Activated T-cell treated with anti-CD3 and anti-CD28 coated beads, Interleukin-2, amount 50 U/mL, for 4 hours (primary cell): Measurements from ENCODE around the gene TRAF1. TPM values are rescaled to one million over a fixed set of nuclear protein-coding genes. Genes with fewer than 3 reads are reported as not detected.

Experiments
- ATAC-seq, 2 donors: fragments of 200-7000 bp; cut with Tn5 transposase; one replicate each; pipeline ENCODE4 v1.10.0; 2021
- DNase-seq: peaks from one replicate; pipeline ENCODE4 v3.0.0-alpha.2; 2020
- H3K27me3 Mint-ChIP-seq: one replicate; pipeline ENCODE4 v1.8.0; 2021; ENCODE audit warnings: low read depth, mixed read lengths
- H3K36me3 Mint-ChIP-seq: one replicate; pipeline ENCODE4 v1.8.0; 2022; ENCODE audit warnings: mixed read lengths; ENCODE audit not compliant: insufficient read depth
- H3K4me1 Mint-ChIP-seq: one replicate; pipeline ENCODE4 v1.8.0; 2021; ENCODE audit warnings: low read depth, mixed read lengths
- H3K4me3 Mint-ChIP-seq: one replicate; pipeline ENCODE4 v1.8.0; 2021; ENCODE audit warnings: mild to moderate bottlenecking, moderate library complexity, mixed read lengths
- H3K9me3 Mint-ChIP-seq: one replicate; pipeline ENCODE4 v1.8.0; 2021; ENCODE audit warnings: mixed read lengths
- total RNA-seq, 3 donors: library from RNA; stranded (reverse); gene quantifications; one replicate each; pipeline ENCODE4 v1.2.1, GENCODE V29; 2021

The TRAF1 gene
- total RNA-seq, 3 donors from 2014 or later, result 256 to 343 (median 265) TPM

DNA sequence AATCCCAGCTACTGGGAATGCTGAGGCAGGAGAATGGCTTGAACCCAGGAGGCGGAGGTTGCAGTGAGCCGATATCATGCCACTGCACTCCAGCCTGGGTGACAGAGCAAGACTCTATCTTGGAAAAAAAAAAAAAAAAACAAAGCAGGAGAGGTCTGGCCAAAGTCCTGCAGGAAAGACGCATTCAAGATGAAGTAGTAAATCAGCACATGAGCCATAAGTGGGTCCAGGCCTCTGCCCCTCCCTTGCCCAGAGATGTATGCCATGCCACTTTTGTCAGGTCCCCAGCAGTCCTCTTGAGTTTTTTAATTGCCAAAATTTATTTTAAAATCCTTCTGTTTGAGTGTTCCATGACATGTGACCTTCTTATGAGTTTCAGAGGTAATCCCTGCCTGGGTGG lies 41.1 kb downstream of the TRAF1 start:
- ATAC-seq (no peak), DNase-seq (no peak)
- Mint-ChIP-seq H3K9me3 (no peaks in the 10 kb centered on the region), H3K27me3 (no peaks in the 10 kb centered on the region), H3K36me3 (peaks cover 3% of the 10 kb centered on the region), H3K4me3 (no peak overlapping the region), H3K4me1 (peaks cover 66% of the 10 kb centered on the region)

GRCh38 chr9:120883608-120883996 lies 43.0 kb downstream of the TRAF1 start:
- ATAC-seq (no peak), DNase-seq (no peak)
- Mint-ChIP-seq H3K4me1 (peaks cover 66% of the 10 kb centered on the region), H3K4me3 (no peak overlapping the region), H3K9me3 (no peaks in the 10 kb centered on the region), H3K27me3 (no peaks in the 10 kb centered on the region), H3K36me3 (peaks cover 3% of the 10 kb centered on the region)

DNA sequence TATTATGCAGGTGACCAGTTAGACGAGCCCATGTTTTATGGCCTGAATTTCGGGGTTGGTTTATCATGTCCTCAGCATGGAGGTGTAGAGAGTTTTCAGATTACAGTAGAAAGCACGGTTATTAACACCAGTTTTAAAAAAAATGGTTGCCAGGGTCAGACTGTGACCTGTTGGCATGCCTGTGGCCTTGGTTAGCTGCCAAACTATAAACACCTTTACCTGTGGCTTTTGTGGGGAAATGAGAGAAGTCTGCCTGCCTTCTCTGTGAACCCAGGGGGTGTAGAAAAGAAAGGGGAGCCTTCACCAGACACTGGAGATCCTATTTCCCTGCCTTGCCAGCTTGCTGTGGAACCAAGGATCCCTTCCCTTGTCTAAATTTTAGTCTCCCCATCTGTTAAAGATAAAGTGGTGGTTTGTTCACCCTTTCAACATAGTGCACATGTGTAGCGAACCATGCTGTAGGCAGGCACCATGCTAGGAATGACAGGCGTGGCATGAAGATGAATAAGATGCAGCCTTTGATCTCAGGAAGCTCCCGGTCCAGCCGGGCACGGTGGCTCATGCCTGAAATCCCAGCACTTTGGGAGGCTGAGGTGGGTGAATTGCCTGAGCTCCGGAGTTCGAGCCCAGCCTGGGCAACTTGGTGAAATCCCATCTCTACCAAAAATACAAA lies 43.5 kb downstream of the TRAF1 start:
- DNase-seq (no peak), ATAC-seq (no peak)
- peaks cover 67% of the 10 kb centered on the region for H3K4me1 Mint-ChIP-seq
- H3K9me3 Mint-ChIP-seq, result no peaks in the 10 kb centered on the region
- no peak overlapping the region for H3K4me3 Mint-ChIP-seq
- H3K36me3 Mint-ChIP-seq, result peaks cover 3% of the 10 kb centered on the region
- H3K27me3 Mint-ChIP-seq, result no peaks in the 10 kb centered on the region

DNA sequence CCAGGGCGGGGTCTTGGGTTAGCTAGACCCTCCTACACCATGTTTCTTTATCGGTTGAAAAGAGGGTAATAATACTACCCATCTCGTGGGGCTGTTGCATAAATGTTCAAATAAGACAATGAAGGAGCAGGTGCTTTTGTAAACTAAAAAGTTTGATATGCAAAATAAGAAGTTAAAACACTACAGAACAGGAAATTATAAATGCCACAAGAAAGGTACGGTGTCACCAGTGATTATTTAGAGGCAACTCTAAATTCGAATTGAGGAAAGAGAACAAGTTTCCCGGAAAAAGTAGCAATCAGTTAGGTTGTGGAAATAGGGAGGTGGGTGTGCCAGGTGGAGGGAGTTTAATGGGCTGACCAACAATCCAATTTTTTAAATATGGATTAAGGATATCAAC lies 47.1 kb downstream of the TRAF1 start:
- no peak for ATAC-seq
- Mint-ChIP-seq H3K9me3 (no peaks in the 10 kb centered on the region), H3K4me3 (peak overlapping the region; percentile 94), H3K27me3 (no peaks in the 10 kb centered on the region), H3K4me1 (peaks cover 80% of the 10 kb centered on the region), H3K36me3 (peaks cover 7% of the 10 kb centered on the region)
- DNase-seq, result no peak

DNA sequence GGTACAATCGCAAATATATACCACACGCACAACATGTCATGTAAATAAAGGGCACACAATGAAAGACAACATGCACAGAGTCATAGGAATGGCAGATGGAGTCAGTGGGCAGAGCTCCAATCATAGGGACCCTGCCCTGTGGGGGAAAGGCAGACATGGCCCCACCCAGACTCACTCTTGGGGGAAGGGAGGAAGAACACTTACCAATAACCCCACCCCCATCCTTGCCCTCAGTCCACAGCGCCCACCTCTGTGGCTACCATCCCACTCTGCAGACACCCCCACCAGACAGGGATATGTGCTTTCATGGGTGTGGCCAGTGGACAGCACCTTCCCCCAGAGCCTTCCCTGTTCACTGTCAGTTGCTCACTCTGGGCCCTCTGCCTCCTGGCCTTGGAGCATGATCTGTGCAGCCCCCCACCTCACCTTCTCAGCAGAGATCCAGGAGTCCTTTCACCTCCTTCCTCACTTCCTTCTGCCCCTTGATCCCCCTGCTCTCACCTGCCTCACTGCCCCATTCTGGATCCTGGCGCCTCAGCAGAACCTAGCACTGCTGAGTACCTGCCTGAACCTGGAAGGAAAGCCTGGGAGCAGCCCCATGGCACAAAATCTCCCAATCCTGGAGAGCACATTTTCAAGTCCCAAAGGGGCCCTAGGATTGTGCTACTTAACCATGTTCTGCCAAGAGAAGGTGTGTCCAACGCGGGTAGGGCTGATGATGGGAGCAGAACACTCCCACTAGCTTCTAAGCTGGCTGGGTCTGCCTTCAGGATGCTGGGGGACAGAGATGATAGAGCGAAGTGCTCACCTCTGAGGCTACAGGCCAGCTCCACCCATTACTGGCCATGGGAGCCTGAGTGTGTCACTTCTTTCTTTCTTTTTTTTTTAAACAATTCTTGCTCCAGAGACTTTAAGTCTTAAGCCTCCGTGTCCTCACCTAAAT lies 48.1 kb downstream of the TRAF1 start:
- Mint-ChIP-seq H3K9me3 (no peaks in the 10 kb centered on the region), H3K36me3 (peaks cover 17% of the 10 kb centered on the region), H3K4me1 (peaks cover 81% of the 10 kb centered on the region), H3K4me3 (peak overlapping the region; percentile 94), H3K27me3 (no peaks in the 10 kb centered on the region)
- DNase-seq (no peak), ATAC-seq (no peak)

DNA sequence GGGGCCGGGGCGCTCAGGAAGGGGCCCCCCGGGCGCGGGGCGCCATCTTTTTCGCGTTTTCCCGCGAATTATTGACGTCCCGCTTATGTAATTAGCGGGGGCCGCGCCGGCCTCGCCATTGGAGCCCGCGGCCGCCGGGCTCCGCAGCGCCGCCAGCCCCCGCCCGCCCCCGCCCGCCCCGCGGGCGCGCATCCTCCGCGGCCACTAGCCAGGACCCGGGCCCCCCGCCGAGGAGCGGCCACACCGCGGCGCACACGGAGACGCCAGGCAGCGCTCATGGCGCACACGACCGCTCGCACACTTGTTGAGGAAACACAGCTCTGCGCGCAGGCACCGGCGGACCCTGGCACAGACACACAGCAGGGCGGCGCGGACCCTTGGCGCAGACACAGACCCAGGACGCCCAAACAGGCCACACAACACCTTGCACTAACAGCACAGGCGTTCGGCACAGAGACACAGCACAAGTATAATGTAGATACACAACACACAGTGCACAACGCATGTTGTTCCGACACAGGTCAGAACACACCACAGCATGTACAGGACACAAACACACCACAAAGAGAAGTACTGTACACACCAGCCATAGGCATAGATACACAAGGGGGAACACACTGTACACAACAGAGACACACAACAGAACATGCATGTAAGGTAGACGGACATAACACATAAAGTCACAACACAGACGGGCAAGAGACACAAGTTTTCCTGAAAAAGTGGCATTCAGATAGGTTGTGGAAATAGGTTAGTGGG lies 49.1 kb downstream of the TRAF1 start:
- Mint-ChIP-seq H3K36me3 (peaks cover 18% of the 10 kb centered on the region), H3K9me3 (no peaks in the 10 kb centered on the region), H3K27me3 (no peaks in the 10 kb centered on the region), H3K4me3 (peak overlapping the region; percentile 94), H3K4me1 (peaks cover 82% of the 10 kb centered on the region)
- DNase-seq (peak; percentile 45), ATAC-seq (peak; percentile 48 to 54)

- DNase-seq (no peak), ATAC-seq (peak; percentile 34 to 38)
- Mint-ChIP-seq H3K36me3 (peaks cover 22% of the 10 kb centered on the region), H3K9me3 (no peaks in the 10 kb centered on the region), H3K4me3 (peak within 1 kb of the TSS; percentile 94), H3K27me3 (no peaks in the 10 kb centered on the region), H3K4me1 (peaks cover 80% of the 10 kb centered on the region)
These were observed 49.8 kb downstream of the TRAF1 start, which contains the start of gene PHF19 for GRCh38 chr9:120876842-120877240. PHF19 (minus strand) TSS chr9:120877188; CDS start chr9:120874741, 2,447 bp downstream.

GRCh38 chr9:120875954-120876841 lies 50.4 kb downstream of the TRAF1 start:
- ATAC-seq, result peak; percentile 53 to 59
- Mint-ChIP-seq H3K36me3 (peaks cover 22% of the 10 kb centered on the region), H3K4me1 (peaks cover 77% of the 10 kb centered on the region), H3K9me3 (no peaks in the 10 kb centered on the region), H3K4me3 (peak overlapping the region; percentile 85), H3K27me3 (no peaks in the 10 kb centered on the region)
- peak; percentile 71 for DNase-seq

GRCh38 chr9:120875643-120875953 lies 51.0 kb downstream of the TRAF1 start:
- Mint-ChIP-seq H3K36me3 (peaks cover 22% of the 10 kb centered on the region), H3K9me3 (no peaks in the 10 kb centered on the region), H3K27me3 (no peaks in the 10 kb centered on the region), H3K4me1 (peaks cover 75% of the 10 kb centered on the region), H3K4me3 (peak overlapping the region; percentile 85)
- ATAC-seq, result no peak
- no peak for DNase-seq

DNA sequence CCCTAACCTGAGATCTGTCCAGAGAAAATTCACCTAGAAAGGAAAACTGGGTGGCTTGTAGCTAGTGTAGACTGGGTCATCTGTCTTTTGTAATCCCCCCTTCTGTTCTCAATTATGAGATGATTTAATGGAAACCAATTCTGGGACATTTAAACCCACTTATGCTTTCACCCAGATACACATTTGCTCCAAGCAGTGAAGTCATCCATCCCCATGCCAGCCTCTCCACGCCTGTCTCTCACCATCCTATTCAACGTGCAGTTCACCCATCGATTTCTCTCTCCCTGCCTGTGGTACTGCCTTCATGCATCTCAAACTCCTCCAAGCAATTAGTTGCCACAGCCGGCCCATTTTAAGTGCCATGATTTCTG lies 51.4 kb downstream of the TRAF1 start:
- DNase-seq (no peak), ATAC-seq (no peak)
- Mint-ChIP-seq H3K36me3 (peaks cover 22% of the 10 kb centered on the region), H3K4me3 (peak overlapping the region; percentile 85), H3K9me3 (no peaks in the 10 kb centered on the region), H3K4me1 (peaks cover 71% of the 10 kb centered on the region), H3K27me3 (no peaks in the 10 kb centered on the region)

GRCh38 chr9:120874226-120875194 lies 52.1 kb downstream of the TRAF1 start:
- DNase-seq, result no peak
- H3K27me3 Mint-ChIP-seq, result no peaks in the 10 kb centered on the region
- H3K36me3 Mint-ChIP-seq, result peaks cover 22% of the 10 kb centered on the region

DNA sequence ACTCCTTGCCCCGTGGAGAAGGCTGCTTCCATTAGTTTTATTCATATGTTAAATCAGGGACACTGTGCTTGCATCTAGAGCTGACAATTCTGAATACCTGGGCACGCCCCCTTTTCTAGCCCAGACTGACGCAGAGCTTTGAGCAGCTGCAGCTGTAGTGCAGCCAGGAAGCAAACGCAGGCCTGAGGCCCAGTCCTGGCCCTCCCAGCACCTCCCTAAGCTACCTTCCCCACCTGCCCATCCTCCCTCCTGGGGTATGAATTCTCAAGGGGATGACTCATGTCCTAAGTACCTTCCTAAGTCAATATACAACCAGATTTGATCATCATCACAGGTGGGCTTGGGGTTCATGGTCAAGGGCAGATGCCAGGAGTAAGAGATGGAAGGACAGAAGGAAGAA lies 53.1 kb downstream of the TRAF1 start:
- ATAC-seq, result no peak
- H3K36me3 Mint-ChIP-seq, result peaks cover 22% of the 10 kb centered on the region
- peaks cover 63% of the 10 kb centered on the region for H3K4me1 Mint-ChIP-seq
- H3K9me3 Mint-ChIP-seq, result no peaks in the 10 kb centered on the region
- H3K27me3 Mint-ChIP-seq, result no peaks in the 10 kb centered on the region
- no peak for DNase-seq
- no peak overlapping the region for H3K4me3 Mint-ChIP-seq

More at GRCh38 chr9:120874226-120875194, 52.1 kb downstream of the TRAF1 start:
- Mint-ChIP-seq H3K4me1 (peaks cover 67% of the 10 kb centered on the region), H3K4me3 (peak overlapping the region; percentile 1), H3K9me3 (no peaks in the 10 kb centered on the region)
- no peak for ATAC-seq
